H9 (cell line): ENCODE data around the gene HLA-DQB2. TPM values are rescaled to one million over a fixed set of nuclear protein-coding genes. Genes with fewer than 3 reads are reported as not detected.
"Not testable (repeated sequence)": the region's sequence is repeated elsewhere in the genome, so short reads cannot be mapped to it uniquely, and the experiment has no call there.

ENCODE experiments used
- DNase-seq: peaks from one replicate; pipeline ENCODE4 v3.0.0-alpha.2; 2017
- H2AFZ ChIP-seq: one replicate; pipeline ENCODE4 v1.6.1; 2013; ENCODE audit warnings: mild to moderate bottlenecking, low read length, control low read depth, moderate library complexity
- H2AK5ac ChIP-seq: 2 replicates; pipeline ENCODE4 v1.6.1; 2013; ENCODE audit warnings: low read length, control low read depth, mixed read lengths; ENCODE audit not compliant: insufficient read length
- H2BK120ac ChIP-seq: one replicate; pipeline ENCODE4 v1.6.1; 2013; ENCODE audit warnings: low read depth, mild to moderate bottlenecking, low read length, control low read depth, inconsistent platforms; ENCODE audit not compliant: poor library complexity, severe bottlenecking
- H2BK12ac ChIP-seq: 2 replicates; pipeline ENCODE4 v1.6.1; 2013; ENCODE audit warnings: low read length, control low read depth, mixed read lengths, low read depth; ENCODE audit not compliant: insufficient read length
- H2BK15ac ChIP-seq: 2 replicates; pipeline ENCODE4 v1.6.1; 2013; ENCODE audit warnings: low read depth, low read length, control low read depth
- H2BK20ac ChIP-seq: one replicate; pipeline ENCODE4 v1.6.1; 2013; ENCODE audit warnings: low read depth, mild to moderate bottlenecking, low read length, control low read depth, inconsistent platforms; ENCODE audit not compliant: poor library complexity, severe bottlenecking
- H2BK5ac ChIP-seq: 2 replicates; pipeline ENCODE4 v1.6.1; 2013; ENCODE audit warnings: low read length, control low read depth, mixed read lengths; ENCODE audit not compliant: insufficient read length
- H3K14ac ChIP-seq: 2 replicates; pipeline ENCODE4 v1.6.1; 2013; ENCODE audit warnings: low read length, control low read depth; ENCODE audit not compliant: insufficient read depth
- H3K18ac ChIP-seq: 2 replicates; pipeline ENCODE4 v1.6.1; 2013; ENCODE audit warnings: low read depth, mild to moderate bottlenecking, mixed read lengths, low read length, control low read depth; ENCODE audit not compliant: insufficient read length
- H3K23ac ChIP-seq: 2 replicates; pipeline ENCODE4 v1.6.1; 2013; ENCODE audit warnings: low read length, control low read depth, mixed read lengths, low read depth; ENCODE audit not compliant: insufficient read length
- H3K23me2 ChIP-seq: 2 replicates; pipeline ENCODE4 v1.6.1; 2013; ENCODE audit warnings: low read depth, mild to moderate bottlenecking, mixed read lengths, low read length, control low read depth; ENCODE audit not compliant: insufficient read length, poor library complexity, severe bottlenecking
- H3K27ac ChIP-seq: 2 replicates; pipeline ENCODE4 v1.5.1; 2013; ENCODE audit warnings: low read length, control low read depth, mixed read lengths, low read depth; ENCODE audit not compliant: insufficient read length
- H3K27me3 ChIP-seq: 2 replicates; pipeline ENCODE4 v1.6.1; 2013; ENCODE audit warnings: low read length, control low read depth, inconsistent platforms; ENCODE audit not compliant: insufficient read depth
- H3K4ac ChIP-seq: 2 replicates; pipeline ENCODE4 v1.6.1; 2013; ENCODE audit warnings: low read depth, mild to moderate bottlenecking, control low read depth, inconsistent platforms, low read length, moderate library complexity
- H3K4me1 ChIP-seq: 2 replicates; pipeline ENCODE4 v1.6.1; 2013; ENCODE audit warnings: low read length, control low read depth, inconsistent platforms; ENCODE audit not compliant: insufficient read depth
- H3K4me2 ChIP-seq: 2 replicates; pipeline ENCODE4 v1.6.1; 2013; ENCODE audit warnings: low read length, control low read depth, mixed read lengths; ENCODE audit not compliant: insufficient read length, insufficient read depth
- H3K56ac ChIP-seq: 2 replicates; pipeline ENCODE4 v1.6.1; 2013; ENCODE audit warnings: low read depth, mild to moderate bottlenecking, mixed read lengths, low read length, control low read depth; ENCODE audit not compliant: insufficient read length
- H3K79me1 ChIP-seq: 2 replicates; pipeline ENCODE4 v1.6.1; 2013; ENCODE audit warnings: low read depth, mild to moderate bottlenecking, moderate library complexity, low read length, control low read depth, inconsistent platforms; ENCODE audit not compliant: insufficient read depth, poor library complexity, severe bottlenecking
- H3K79me2 ChIP-seq: 2 replicates; pipeline ENCODE4 v1.6.1; 2013; ENCODE audit warnings: low read length, control low read depth, inconsistent platforms; ENCODE audit not compliant: insufficient read depth
- H3K9ac ChIP-seq: 2 replicates; pipeline ENCODE4 v1.6.1; 2013; ENCODE audit warnings: low read length, control low read depth, mixed read lengths; ENCODE audit not compliant: insufficient read length; ENCODE audit errors: extremely low read depth
- H3K9me3 ChIP-seq: one replicate; pipeline ENCODE4 v1.6.1; 2013; ENCODE audit warnings: low read depth, low read length, inconsistent platforms; ENCODE audit not compliant: control insufficient read depth
- H3T11ph ChIP-seq: one replicate; pipeline ENCODE4 v1.6.1; 2013; ENCODE audit warnings: mild to moderate bottlenecking, low read length, control low read depth, inconsistent platforms
- H4K20me1 ChIP-seq: one replicate; pipeline ENCODE4 v1.6.1; 2013; ENCODE audit not compliant: control insufficient read depth, insufficient read length, insufficient read depth
- H4K5ac ChIP-seq: 2 replicates; pipeline ENCODE4 v1.6.1; 2013; ENCODE audit warnings: low read depth, mild to moderate bottlenecking, mixed read lengths, low read length, control low read depth; ENCODE audit not compliant: insufficient read length
- H4K8ac ChIP-seq: replicated peaks from 2 replicates; pipeline ENCODE4 v1.6.1; 2013; ENCODE audit warnings: low read length, control low read depth, mixed read lengths, low read depth; ENCODE audit not compliant: insufficient read length
- H4K91ac ChIP-seq: 2 replicates; pipeline ENCODE4 v1.6.1; 2013; ENCODE audit warnings: low read depth, mild to moderate bottlenecking, moderate library complexity, mixed read lengths, low read length, control low read depth; ENCODE audit not compliant: insufficient read length
- H3K27ac Mint-ChIP-seq, 3 experiments: 2 replicates in 2 of 3; 3 replicates in 1 of 3; pipeline ENCODE4 v1.8.0; 2020 to 2021; ENCODE audit warnings: mixed read lengths in 3 of 3, mild to moderate bottlenecking in 1 of 3, moderate library complexity in 1 of 3
- H3K27me3 Mint-ChIP-seq: 2 replicates; pipeline ENCODE4 v1.8.0; 2021; ENCODE audit warnings: low read depth, mild to moderate bottlenecking, moderate library complexity, mixed read lengths
- H3K36me3 Mint-ChIP-seq, 3 experiments: 2 replicates in 2 of 3; 3 replicates in 1 of 3; pipeline ENCODE4 v1.8.0; 2020 to 2021; ENCODE audit warnings: low read depth in 3 of 3, mixed read lengths in 3 of 3; ENCODE audit not compliant: insufficient read depth in 1 of 3
- H3K4me1 Mint-ChIP-seq, 2 experiments: 2 replicates each; pipeline ENCODE4 v1.8.0; 2020; ENCODE audit warnings: mixed read lengths in 2 of 2
- H3K4me3 Mint-ChIP-seq, 2 experiments: 2 replicates in 1 of 2; 3 replicates in 1 of 2; pipeline ENCODE4 v1.8.0; 2020 to 2021; ENCODE audit warnings: mild to moderate bottlenecking in 2 of 2, mixed read lengths in 2 of 2, moderate library complexity in 1 of 2
- H3K9me3 Mint-ChIP-seq, 2 experiments: 2 replicates in 1 of 2; 3 replicates in 1 of 2; pipeline ENCODE4 v1.8.0; 2020; ENCODE audit warnings: mild to moderate bottlenecking in 2 of 2, mixed read lengths in 2 of 2, moderate library complexity in 1 of 2
- WGBS: extraction: QIAGEN DNeasy Blood & Tissue Kit; methylation state at CpG from one replicate; pipeline ENCODE4 v1.1.7; 2013; ENCODE audit warnings: missing lambda C conversion rate, low lambda C conversion rate, mixed read lengths; ENCODE audit not compliant: insufficient read length; ENCODE audit errors: extremely low coverage; 5-methylcytosine and 5-hydroxymethylcytosine counted together
- total RNA-seq: library from RNA; stranded (reverse); gene quantifications from 2 replicates; pipeline ENCODE4 v1.2.1, GENCODE V29; 2021
- TF ChIP-seq, protein P1 (sequence below): fragments of 200-600 bp; sonication (generic); conservative IDR thresholded peaks from 3 replicates; pipeline ENCODE4 v1.8.0; 2021; ENCODE audit warnings: antibody characterized with exemption, mild to moderate bottlenecking

Gene HLA-DQB2
- total RNA-seq, 1 experiment from 2014 or later, result not detected

DNA sequence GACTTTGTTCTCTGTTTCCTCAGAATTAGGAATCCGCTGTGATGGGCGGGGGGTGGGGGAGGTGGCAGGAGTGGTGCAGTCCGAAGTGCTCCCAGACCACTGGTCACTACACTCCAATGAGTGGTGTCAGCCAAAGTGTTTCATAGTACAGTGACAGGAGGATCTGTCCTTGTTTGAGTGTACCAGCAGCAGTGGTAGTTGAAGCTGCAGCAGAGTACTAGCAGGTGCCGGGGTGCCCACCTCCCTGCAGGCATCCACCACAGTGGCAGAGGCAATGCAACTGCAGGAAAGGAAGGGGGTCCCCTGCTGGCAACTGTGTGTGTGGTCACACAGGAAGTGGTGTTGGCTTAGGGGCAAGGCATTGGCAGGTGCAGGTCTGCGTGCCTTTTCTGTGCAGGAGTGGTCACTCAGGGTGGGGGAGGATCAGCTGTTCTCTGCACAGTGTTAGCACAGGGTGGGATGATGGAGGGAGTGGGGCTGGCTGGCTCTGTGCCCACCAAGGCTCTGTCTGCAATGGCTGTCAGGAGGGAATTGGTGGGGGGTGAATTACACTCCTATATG lies 43.8 kb upstream of the HLA-DQB2 start:
- Histone ChIP-seq H4K20me1 (no peaks in the 10 kb centered on the region), H2BK20ac (no peak overlapping the region), H3K23ac (no peak overlapping the region), H2BK12ac (no peak overlapping the region), H4K8ac (no peak overlapping the region), H3K27me3 (no peaks in the 10 kb centered on the region), H3K9ac (no peak overlapping the region), H3T11ph (no peak overlapping the region), H3K4ac (no peak overlapping the region), H4K5ac (no peak overlapping the region), H2BK5ac (no peak overlapping the region), H3K4me2 (no peak overlapping the region), H3K9me3 (no peaks in the 10 kb centered on the region), H3K18ac (no peak overlapping the region), H3K79me2 (no peaks in the 10 kb centered on the region), H3K4me1 (no peaks in the 10 kb centered on the region), H3K79me1 (no peaks in the 10 kb centered on the region), H3K14ac (no peak overlapping the region), H2AK5ac (no peak overlapping the region), H3K27ac (no peak overlapping the region), H3K56ac (no peak overlapping the region), H2BK120ac (no peak overlapping the region), H2AFZ (no peak overlapping the region), H4K91ac (no peak overlapping the region), H3K23me2 (no peaks in the 10 kb centered on the region), H2BK15ac (no peak overlapping the region)
- H3K27ac Mint-ChIP-seq, result no peak overlapping the region
- peak; percentile 63 for DNase-seq
- TF ChIP-seq, protein P1, sequence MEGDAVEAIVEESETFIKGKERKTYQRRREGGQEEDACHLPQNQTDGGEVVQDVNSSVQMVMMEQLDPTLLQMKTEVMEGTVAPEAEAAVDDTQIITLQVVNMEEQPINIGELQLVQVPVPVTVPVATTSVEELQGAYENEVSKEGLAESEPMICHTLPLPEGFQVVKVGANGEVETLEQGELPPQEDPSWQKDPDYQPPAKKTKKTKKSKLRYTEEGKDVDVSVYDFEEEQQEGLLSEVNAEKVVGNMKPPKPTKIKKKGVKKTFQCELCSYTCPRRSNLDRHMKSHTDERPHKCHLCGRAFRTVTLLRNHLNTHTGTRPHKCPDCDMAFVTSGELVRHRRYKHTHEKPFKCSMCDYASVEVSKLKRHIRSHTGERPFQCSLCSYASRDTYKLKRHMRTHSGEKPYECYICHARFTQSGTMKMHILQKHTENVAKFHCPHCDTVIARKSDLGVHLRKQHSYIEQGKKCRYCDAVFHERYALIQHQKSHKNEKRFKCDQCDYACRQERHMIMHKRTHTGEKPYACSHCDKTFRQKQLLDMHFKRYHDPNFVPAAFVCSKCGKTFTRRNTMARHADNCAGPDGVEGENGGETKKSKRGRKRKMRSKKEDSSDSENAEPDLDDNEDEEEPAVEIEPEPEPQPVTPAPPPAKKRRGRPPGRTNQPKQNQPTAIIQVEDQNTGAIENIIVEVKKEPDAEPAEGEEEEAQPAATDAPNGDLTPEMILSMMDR, result peak; percentile 38; the same call in 1 of the 3 replicates
- no CpG with 5 or more reads among the region's 5 CpGs for whole genome bisulfite sequencing
- no peaks in the 10 kb centered on the region for H3K36me3 Mint-ChIP-seq
- H3K4me1 Mint-ChIP-seq, result peaks cover 4 to 5% of the 10 kb centered on the region in 2 experiments; a peak in 3 of 4 replicates
- peaks cover 27% of the 10 kb centered on the region for H3K27me3 Mint-ChIP-seq
- H3K9me3 Mint-ChIP-seq, result no peaks in the 10 kb centered on the region
- no peak overlapping the region for H3K4me3 Mint-ChIP-seq

DNA sequence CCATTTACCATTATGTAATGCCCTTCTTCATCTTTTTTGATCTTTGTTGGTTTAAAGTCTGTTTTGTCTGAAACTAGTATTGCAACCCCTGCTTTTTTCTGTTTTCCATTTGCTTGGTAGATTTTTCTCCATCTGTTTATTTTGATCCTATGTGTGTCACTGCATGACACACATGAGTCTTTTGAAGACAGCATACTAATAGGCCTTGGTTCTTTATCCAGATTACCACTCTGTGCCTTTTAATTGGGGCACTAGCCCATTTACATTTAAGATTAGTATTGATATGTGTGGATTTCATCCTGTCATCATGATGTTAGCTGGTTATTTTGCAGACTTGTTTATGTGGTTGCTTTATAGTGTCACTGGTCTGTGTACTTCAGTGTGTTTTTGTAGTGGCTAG lies 42.1 kb upstream of the HLA-DQB2 start:
- not testable (repeated sequence) for H4K20me1 ChIP-seq, H2BK120ac ChIP-seq, H2AFZ ChIP-seq, H3K18ac ChIP-seq, H4K5ac ChIP-seq, H3K27me3 ChIP-seq, H3T11ph ChIP-seq, H3K79me1 ChIP-seq, H4K91ac ChIP-seq, H2BK20ac ChIP-seq, H3K4me2 ChIP-seq, H3K79me2 ChIP-seq, H3K36me3 Mint-ChIP-seq, H2BK12ac ChIP-seq, H3K4me1 Mint-ChIP-seq, H2BK5ac ChIP-seq, H2AK5ac ChIP-seq, DNase-seq, H3K56ac ChIP-seq, H3K9me3 ChIP-seq, H2BK15ac ChIP-seq, H3K27ac Mint-ChIP-seq, H3K23me2 ChIP-seq, H3K9me3 Mint-ChIP-seq, H3K4ac ChIP-seq, H3K27ac ChIP-seq, H4K8ac ChIP-seq, H3K9ac ChIP-seq, H3K23ac ChIP-seq, H3K14ac ChIP-seq, H3K4me1 ChIP-seq, H3K4me3 Mint-ChIP-seq
- peaks cover 32% of the 10 kb centered on the region for H3K27me3 Mint-ChIP-seq
